Subcutaneous preadipocyte (primary cell): ENCODE data around the gene LRFN4. TPM values are rescaled to one million over a fixed set of nuclear protein-coding genes. Genes with fewer than 3 reads are reported as not detected.

Source experiments
- total RNA-seq: library from RNA; depleted of rRNA; stranded (reverse); fragments of >200 nt; gene quantifications from 2 replicates; pipeline ENCODE4 v1.2.3, GENCODE V29; 2012

LRFN4 gene
- 27.2 and 28.9 TPM in 2 replicates for total RNA-seq

GRCh38 chr11:66856496-66857233 is at the start of gene LRFN4:
LRFN4 (plus strand) TSS chr11:66857064; CDS start chr11:66857745, 681 bp downstream.

GRCh38 chr11:66842896-66843775 is 13.7 kb upstream of the LRFN4 start, which contains the start of gene RCE1:
RCE1 (plus strand) TSS chr11:66843441; CDS start chr11:66843456, 15 bp downstream.

Other genes starting within 250 kb of the LRFN4 start
- 33.8 and 47.1 TPM in 2 replicates for gene RBM14, start 240.4 kb upstream of the LRFN4 start, total RNA-seq
- gene RBM4, start 218.4 kb upstream of the LRFN4 start, total RNA-seq: 90.9 and 93.3 TPM in 2 replicates
- gene RBM4B, start 179.2 kb upstream of the LRFN4 start, total RNA-seq: 14.0 and 17.0 TPM in 2 replicates
- 0.39 and 0.73 TPM in 2 replicates for gene SPTBN2, start 127.8 kb upstream of the LRFN4 start, total RNA-seq
- 15.2 and 17.6 TPM in 2 replicates for gene RCE1, start 13.6 kb upstream of the LRFN4 start, total RNA-seq
- gene PC, start 101.3 kb downstream of the LRFN4 start, total RNA-seq: 27.6 and 36.9 TPM in 2 replicates
- gene C11orf86, start 118.2 kb downstream of the LRFN4 start, total RNA-seq: not detected in 2 replicates
- under 0.01 TPM in 2 replicates for gene SYT12, start 166.1 kb downstream of the LRFN4 start, total RNA-seq
- gene RHOD, start 199.8 kb downstream of the LRFN4 start, total RNA-seq: 3.5 and 4.4 TPM in 2 replicates